Measurements from ENCODE around the gene TOLLIP. TPM values are rescaled to one million over a fixed set of nuclear protein-coding genes. Genes with fewer than 3 reads are reported as not detected.

The TOLLIP gene
- total RNA-seq, 1 donor from 2014 or later, result 67.5 TPM

- Mint-ChIP-seq H3K4me3 (ENCODE audit: unreplicated experiment) (peak overlapping the region; percentile 89), H3K9me3 (ENCODE audit: unreplicated experiment) (peaks cover 16% of the 10 kb centered on the region), H3K27ac (ENCODE audit: unreplicated experiment) (peak overlapping the region; percentile 79), H3K4me1 (ENCODE audit: low read depth, unreplicated experiment) (peaks cover 10% of the 10 kb centered on the region), H3K27me3 (ENCODE audit: unreplicated experiment) (peaks cover 4% of the 10 kb centered on the region), H3K36me3 (ENCODE audit: unreplicated experiment) (peaks cover 12% of the 10 kb centered on the region)
- DNase-seq, result no peak
- TF ChIP-seq CTCF (IDR thresholded peaks at IDR 0.05; ENCODE audit: partially characterized antibody, unreplicated experiment), result no peak
These were observed 871 bp upstream of the TOLLIP start for GRCh38 chr11:1310318-1310687.

- Mint-ChIP-seq H3K4me1 (ENCODE audit: low read depth, unreplicated experiment) (peaks cover 11% of the 10 kb centered on the region), H3K36me3 (ENCODE audit: unreplicated experiment) (peaks cover 12% of the 10 kb centered on the region), H3K27ac (ENCODE audit: unreplicated experiment) (peak overlapping the region; percentile 29), H3K9me3 (ENCODE audit: unreplicated experiment) (peaks cover 14% of the 10 kb centered on the region), H3K4me3 (ENCODE audit: unreplicated experiment) (peak overlapping the region; percentile 81), H3K27me3 (ENCODE audit: unreplicated experiment) (peaks cover 3% of the 10 kb centered on the region)
- no peak for DNase-seq
- TF ChIP-seq CTCF (IDR thresholded peaks at IDR 0.05; ENCODE audit: partially characterized antibody, unreplicated experiment), result no peak
These were observed 512 bp downstream of the TOLLIP start for GRCh38 chr11:1308743-1309497.

GRCh38 chr11:1307998-1308742 is 1.3 kb downstream of the TOLLIP start:
- Mint-ChIP-seq H3K36me3 (ENCODE audit: unreplicated experiment) (peaks cover 12% of the 10 kb centered on the region), H3K4me3 (ENCODE audit: unreplicated experiment) (peak overlapping the region; percentile 81), H3K27me3 (ENCODE audit: unreplicated experiment) (peaks cover 3% of the 10 kb centered on the region), H3K27ac (ENCODE audit: unreplicated experiment) (peak overlapping the region; percentile 29), H3K9me3 (ENCODE audit: unreplicated experiment) (peaks cover 12% of the 10 kb centered on the region), H3K4me1 (ENCODE audit: low read depth, unreplicated experiment) (peaks cover 11% of the 10 kb centered on the region)
- DNase-seq, result no peak
- TF ChIP-seq CTCF (IDR thresholded peaks at IDR 0.05; ENCODE audit: partially characterized antibody, unreplicated experiment), result no peak

- peak overlapping the region; percentile 81 for H3K4me3 Mint-ChIP-seq (ENCODE audit: unreplicated experiment)
- peaks cover 3% of the 10 kb centered on the region for H3K27me3 Mint-ChIP-seq (ENCODE audit: unreplicated experiment)
- peaks cover 11% of the 10 kb centered on the region for H3K4me1 Mint-ChIP-seq (ENCODE audit: low read depth, unreplicated experiment)
- H3K36me3 Mint-ChIP-seq (ENCODE audit: unreplicated experiment), result peaks cover 12% of the 10 kb centered on the region
- H3K27ac Mint-ChIP-seq (ENCODE audit: unreplicated experiment), result no peak overlapping the region
- TF ChIP-seq CTCF (IDR thresholded peaks at IDR 0.05; ENCODE audit: partially characterized antibody, unreplicated experiment), result no peak
- no peak for DNase-seq
- peaks cover 9% of the 10 kb centered on the region for H3K9me3 Mint-ChIP-seq (ENCODE audit: unreplicated experiment)
These were observed 2.1 kb downstream of the TOLLIP start for GRCh38 chr11:1307163-1307870.
